GM19324 (cell line): ENCODE results near the gene ITGB1.

Experiments
- ATAC-seq: cut with Tn5 transposase; IDR thresholded peaks from one replicate; pipeline ENCODE4 v1.9.1; 2021; ENCODE audit warnings: mild to moderate bottlenecking, moderate library complexity; ENCODE audit not compliant: unreplicated experiment, low FRiP score

Gene ITGB1

GRCh38 chr10:32956365-32957197 is 1.4 kb downstream of the ITGB1 start:
- no peak for ATAC-seq

GRCh38 chr10:32955790-32956189 is 2.2 kb downstream of the ITGB1 start:
- ATAC-seq = no peak

- ATAC-seq = no peak
Measured at GRCh38 chr10:32955299-32955772, 2.7 kb downstream of the ITGB1 start.

GRCh38 chr10:32954545-32955298 is 3.3 kb downstream of the ITGB1 start:
- no peak for ATAC-seq

- no peak for ATAC-seq
Measured at GRCh38 chr10:32954080-32954479, 4.0 kb downstream of the ITGB1 start.

GRCh38 chr10:32953277-32953927 is 4.6 kb downstream of the ITGB1 start:
- ATAC-seq = no peak

GRCh38 chr10:32952541-32953276 is 5.3 kb downstream of the ITGB1 start:
- no peak for ATAC-seq

GRCh38 chr10:32952094-32952493 is 5.9 kb downstream of the ITGB1 start:
- ATAC-seq = no peak

GRCh38 chr10:32951111-32951510 is 6.9 kb downstream of the ITGB1 start:
- no peak for ATAC-seq

GRCh38 chr10:32950591-32951108 is 7.4 kb downstream of the ITGB1 start:
- no peak for ATAC-seq

- ATAC-seq = no peak
Measured at GRCh38 chr10:32949221-32949678, 8.8 kb downstream of the ITGB1 start.

- ATAC-seq = no peak
Measured at GRCh38 chr10:32948451-32948850, 9.6 kb downstream of the ITGB1 start.

GRCh38 chr10:32947586-32947985 is 10.4 kb downstream of the ITGB1 start:
- no peak for ATAC-seq

GRCh38 chr10:32946108-32946507 is 11.9 kb downstream of the ITGB1 start:
- no peak for ATAC-seq

- ATAC-seq = no peak
Measured at GRCh38 chr10:32943854-32944661, 14.0 kb downstream of the ITGB1 start.

- no peak for ATAC-seq
Measured at GRCh38 chr10:32943395-32943794, 14.6 kb downstream of the ITGB1 start.

GRCh38 chr10:32942081-32942480 is 15.9 kb downstream of the ITGB1 start:
- no peak for ATAC-seq

GRCh38 chr10:32941357-32941756 is 16.7 kb downstream of the ITGB1 start:
- no peak for ATAC-seq
